Left lung (tissue), 10 donors: ENCODE data around the gene NASP. TPM values are rescaled to one million over a fixed set of nuclear protein-coding genes. Genes with fewer than 3 reads are reported as not detected.

Experiments
- ATAC-seq: fragments of 200-7000 bp; cut with Tn5 transposase; one replicate; pipeline ENCODE4 v1.9.1; 2020; ENCODE audit warnings: moderate library complexity
- DNase-seq, 4 donors: peaks; one replicate each; pipeline ENCODE4 v3.0.0-alpha.2; 2013 to 2020
- H3K27ac ChIP-seq, 2 donors: fragments of 200-600 bp; sonication (generic) in 1 of 2; one replicate each; pipeline versions ENCODE4 v1.5.0 to v1.8.0; 2020 to 2021
- H3K27me3 ChIP-seq, 2 donors: fragments of 200-600 bp; sonication (generic) in 1 of 2; one replicate each; pipeline versions ENCODE4 v1.5.0 to v1.8.0; 2020 to 2021
- H3K36me3 ChIP-seq, 2 donors: fragments of 200-600 bp; sonication (generic) in 1 of 2; one replicate each; pipeline versions ENCODE4 v1.5.0 to v1.8.0; 2020 to 2021
- H3K4me1 ChIP-seq, 2 donors: fragments of 200-600 bp; one replicate each; pipeline ENCODE4 v1.8.0; 2021
- H3K4me3 ChIP-seq, 2 donors: fragments of 200-600 bp; sonication (generic) in 1 of 2; one replicate each; pipeline versions ENCODE4 v1.5.0 to v1.8.0; 2020 to 2021; ENCODE audit warnings: mild to moderate bottlenecking in 1 of 2
- H3K9me3 ChIP-seq, 2 donors: fragments of 200-600 bp; sonication (generic) in 1 of 2; one replicate each; pipeline versions ENCODE4 v1.5.0 to v1.8.0; 2020 to 2021
- CTCF ChIP-seq, 2 donors: fragments of 200-600 bp; sonication (generic) in 1 of 2; IDR thresholded peaks; one replicate each; pipeline versions ENCODE4 v1.5.0 to v1.8.0; 2021; ENCODE audit warnings: antibody characterized with exemption in 2 of 2
- intact Hi-C, 2 donors: fragments of 100-400 bp; cut with DNase I; formaldehyde crosslinking; loops; one replicate each; pipeline versions ENCODE4 v1.11.2 to v1.14.2; 2022
- polyA plus RNA-seq, 6 donors: library from polyadenylated mRNA; unstranded; fragments of 120-200 nt; gene quantifications; one replicate each; pipeline ENCODE4 v1.2.1, GENCODE V29; 2013; ENCODE audit not compliant: insufficient read length in 6 of 6
- total RNA-seq, 2 donors: library from RNA; stranded (reverse); fragmentation: NEBNext Ultra II Directional; extraction: Animal tissue kit (Norgen Biotek cat#: 25700); gene quantifications; one replicate each; pipeline ENCODE4 v1.2.1, GENCODE V29; 2021
- donor health status: DM: no; HTN: yes; CAD: no.
- donor health status: DM: no; HTN: no; CAD: no.

NASP gene
- total and polyA plus RNA-seq, 8 donors: 57.6 to 407 (median 327) TPM

DNA sequence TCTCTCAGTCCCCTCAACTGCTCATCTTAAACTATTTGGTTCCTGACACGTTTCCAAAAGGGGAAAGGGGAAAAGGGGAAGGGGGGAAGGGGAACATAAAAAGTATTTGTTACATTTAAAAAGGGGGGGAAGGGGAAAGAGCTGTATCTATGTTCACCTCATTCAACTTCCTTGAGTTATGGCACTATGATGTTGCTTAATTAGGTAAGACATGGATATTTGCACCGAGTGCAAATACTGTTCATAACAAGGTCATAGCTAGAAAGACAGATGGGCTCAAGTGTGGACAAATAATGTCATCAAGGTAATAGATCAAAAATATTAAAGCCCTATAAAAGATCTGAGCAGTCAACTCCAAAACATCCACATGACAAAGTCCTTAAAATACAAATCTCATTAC, 76.5 kb downstream of the NASP start:
- Histone ChIP-seq H3K4me3 (no peak overlapping the region), H3K4me1 (no peaks in the 10 kb centered on the region), H3K36me3 (peaks cover 0 to 53% of the 10 kb centered on the region in 2 donors), H3K27me3 (no peaks in the 10 kb centered on the region), H3K9me3 (no peaks in the 10 kb centered on the region), H3K27ac (no peak overlapping the region)
- no peak for TF ChIP-seq CTCF (IDR thresholded peaks at IDR 0.05)
- no peak for ATAC-seq
- no peak for DNase-seq
- intact Hi-C loops: no loop called here

DNA sequence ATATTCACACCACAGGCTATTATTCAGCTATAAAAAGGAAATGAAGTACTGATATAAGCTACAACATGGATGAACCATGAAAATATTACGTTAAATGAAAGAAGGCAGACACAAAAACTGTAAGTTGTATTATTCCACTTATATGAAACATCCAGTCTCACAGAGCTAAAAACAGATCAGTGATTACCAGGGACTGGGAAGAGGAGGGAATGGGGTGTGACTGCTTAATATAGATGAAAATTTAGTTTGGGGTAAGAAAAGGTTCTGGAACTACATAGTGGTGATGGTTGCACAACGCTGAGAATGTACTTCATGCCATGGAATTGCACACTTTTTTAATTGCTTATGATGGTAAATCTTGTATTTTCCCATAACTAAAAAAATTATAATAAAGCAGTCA, 83.0 kb downstream of the NASP start:
- Histone ChIP-seq H3K36me3 (no peaks in the 10 kb centered on the region), H3K27ac (no peak overlapping the region), H3K27me3 (no peaks in the 10 kb centered on the region), H3K4me3 (no peak overlapping the region), H3K4me1 (peaks cover 9 to 27% of the 10 kb centered on the region in 2 donors), H3K9me3 (no peaks in the 10 kb centered on the region)
- ATAC-seq (no peak), DNase-seq (no peak)
- TF ChIP-seq CTCF (IDR thresholded peaks at IDR 0.05): no peak
- intact Hi-C loops: no loop called here

DNA sequence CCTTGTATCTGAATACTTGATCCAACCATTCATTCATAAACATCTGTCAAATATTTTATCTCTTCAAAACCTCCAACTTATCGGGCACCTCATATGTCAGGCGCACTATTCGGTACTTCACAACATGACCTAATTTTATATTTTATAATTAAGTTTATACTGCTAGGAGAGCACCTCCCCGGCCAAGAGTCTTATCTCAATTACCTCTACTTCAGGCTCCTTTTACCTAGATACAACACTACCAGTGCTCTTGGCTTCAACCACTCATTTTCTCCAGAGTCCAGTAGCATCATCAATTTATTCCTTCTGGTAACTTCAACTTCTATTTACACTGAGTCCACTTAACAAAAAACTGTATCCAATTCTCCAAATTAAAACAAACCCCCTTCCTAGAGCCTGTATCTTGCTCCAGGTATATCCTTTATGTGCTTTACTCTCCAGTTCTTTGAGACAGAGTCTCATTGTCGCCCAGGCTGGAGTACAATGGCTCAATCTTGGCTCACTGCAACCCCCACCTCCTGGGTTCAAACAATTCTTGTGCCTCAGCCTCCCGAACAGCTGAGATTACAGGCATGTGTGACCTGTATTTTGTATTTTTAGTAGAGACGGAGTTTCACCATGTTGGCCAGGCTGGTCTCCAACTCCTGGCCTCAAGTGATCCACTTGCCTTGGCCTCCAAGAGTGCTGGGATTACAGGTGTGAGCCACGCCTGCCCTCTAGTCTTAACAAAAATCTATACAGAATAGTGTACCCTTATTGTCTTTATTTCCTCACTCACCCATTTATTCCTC, 83.7 kb downstream of the NASP start:
- DNase-seq: no peak
- Histone ChIP-seq H3K27me3 (no peaks in the 10 kb centered on the region), H3K4me1 (peaks cover 9 to 27% of the 10 kb centered on the region in 2 donors), H3K4me3 (no peak overlapping the region), H3K27ac (no peak overlapping the region), H3K36me3 (no peaks in the 10 kb centered on the region), H3K9me3 (no peaks in the 10 kb centered on the region)
- ATAC-seq: peak; percentile 75
- no peak for TF ChIP-seq CTCF (IDR thresholded peaks at IDR 0.05)
- intact Hi-C loops: no loop called here

Other genes starting within 250 kb of the NASP start
- 1 to 10 TPM; 6.6 to 9.2 TPM for gene TOE1, start 243.9 kb upstream of the NASP start, total RNA-seq
- 10 to 100 TPM; 10.6 to 14.3 (median 12.9) TPM for gene TOE1, start 243.9 kb upstream of the NASP start, polyA plus RNA-seq
- 10 to 100 TPM; 15.4 to 20.2 TPM for gene MUTYH, start 243.6 kb upstream of the NASP start, total RNA-seq
- 10 to 100 TPM; 25.9 to 33.6 (median 28.5) TPM for gene MUTYH, start 243.6 kb upstream of the NASP start, polyA plus RNA-seq
- gene TESK2, start 92.9 kb upstream of the NASP start, total RNA-seq: 1 to 10 TPM; 4.3 to 5.9 TPM
- gene TESK2, start 92.9 kb upstream of the NASP start, polyA plus RNA-seq: 10 to 100 TPM in 3 of 6 donors, 1 to 10 TPM in 3; 8.5 to 12.5 (median 10.2) TPM
- gene CCDC163, start 84.0 kb upstream of the NASP start, total RNA-seq: 1 to 10 TPM in 1 of 2 donors, under 1 TPM in 1; 0.50 to 2.0 TPM
- 1 to 10 TPM; 1.7 to 6.4 (median 4.0) TPM for gene CCDC163, start 84.0 kb upstream of the NASP start, polyA plus RNA-seq
- 1 to 10 TPM; 5.8 to 5.9 TPM for gene MMACHC, start 83.7 kb upstream of the NASP start, total RNA-seq
- gene MMACHC, start 83.7 kb upstream of the NASP start, polyA plus RNA-seq: 10 to 100 TPM in 4 of 6 donors, 1 to 10 TPM in 2; 8.7 to 12.7 (median 11.5) TPM
- gene PRDX1, start 62.2 kb upstream of the NASP start, total RNA-seq: 100 to 1,000 TPM; 427 to 579 TPM
- gene PRDX1, start 62.2 kb upstream of the NASP start, polyA plus RNA-seq: 100 to 1,000 TPM; 190 to 270 (median 229) TPM
- 100 to 1,000 TPM; 183 to 258 TPM for gene AKR1A1, start 33.2 kb upstream of the NASP start, total RNA-seq
- gene AKR1A1, start 33.2 kb upstream of the NASP start, polyA plus RNA-seq: 100 to 1,000 TPM; 134 to 161 (median 144) TPM
- 10 to 100 TPM in 1 of 2 donors, under 1 TPM in 1; 0.70 to 16.2 TPM for gene CCDC17, start 40.0 kb downstream of the NASP start, total RNA-seq
- gene CCDC17, start 40.0 kb downstream of the NASP start, polyA plus RNA-seq: 1 to 10 TPM; 1.4 to 8.2 (median 6.1) TPM
- 100 to 1,000 TPM in 1 of 2 donors, 10 to 100 TPM in 1; 94.9 to 113 TPM for gene GPBP1L1, start 102.5 kb downstream of the NASP start, total RNA-seq
- 100 to 1,000 TPM; 104 to 132 (median 111) TPM for gene GPBP1L1, start 102.5 kb downstream of the NASP start, polyA plus RNA-seq
- gene TMEM69, start 104.1 kb downstream of the NASP start, total RNA-seq: 10 to 100 TPM; 17.6 to 19.9 TPM
- 10 to 100 TPM; 40.5 to 57.0 (median 45.4) TPM for gene TMEM69, start 104.1 kb downstream of the NASP start, polyA plus RNA-seq
- 10 to 100 TPM; 13.0 to 17.2 TPM for gene IPP, start 166.6 kb downstream of the NASP start, total RNA-seq
- gene IPP, start 166.6 kb downstream of the NASP start, polyA plus RNA-seq: 10 to 100 TPM; 21.1 to 23.4 (median 22.8) TPM
- 10 to 100 TPM; 27.3 to 29.9 TPM for gene MAST2, start 219.6 kb downstream of the NASP start, total RNA-seq
- 10 to 100 TPM; 58.1 to 74.4 (median 66.2) TPM for gene MAST2, start 219.6 kb downstream of the NASP start, polyA plus RNA-seq